PC-9 (cell line): Measurements from ENCODE around the gene EFEMP2.

Experiments
- CTCF ChIP-seq: fragments of 200-600 bp; sonication (generic); conservative IDR thresholded peaks from 2 replicates; pipeline ENCODE4 v1.6.1; 2017; ENCODE audit warnings: mixed run types, antibody characterized with exemption, mild to moderate bottlenecking, moderate library complexity
- EZH2 ChIP-seq: fragments of 200-600 bp; sonication (generic); IDR thresholded peaks from 2 replicates; pipeline ENCODE4 v1.8.0; 2017; ENCODE audit warnings: antibody characterized with exemption, low read depth

- TF ChIP-seq CTCF (no peak), EZH2 (no peak)
Observed at GRCh38 chr11:65861165-65861505, 11.5 kb downstream of the EFEMP2 start.
